HepG2 (cell line): ENCODE measurements around the gene ZNF581. TPM values are rescaled to one million over a fixed set of nuclear protein-coding genes. Genes with fewer than 3 reads are reported as not detected.

Experiments used
- CCDC6 ChIP-seq: sonication (generic); formaldehyde crosslinking; IDR thresholded peaks from 2 replicates; pipeline ENCODE4 v1.8.1; 2022; ENCODE audit warnings: mild to moderate bottlenecking, missing genetic modification reagents, moderate library complexity
- DNMT3B ChIP-seq: conservative IDR thresholded peaks from 2 replicates; pipeline ENCODE4 v1.6.1; 2016; ENCODE audit warnings: missing biosample characterization, control low read depth
- MED1 ChIP-seq: sonication (generic); formaldehyde crosslinking; IDR thresholded peaks from 2 replicates; pipeline ENCODE4 v1.4.0; 2020; ENCODE audit warnings: missing genetic modification reagents
- NFATC3 ChIP-seq: sonication (generic); formaldehyde crosslinking; IDR thresholded peaks from 2 replicates; pipeline ENCODE4 v1.5.1; 2020; ENCODE audit warnings: mild to moderate bottlenecking, missing genetic modification reagents
- NFRKB ChIP-seq: fragments of 450-650 bp; IDR thresholded peaks from 2 replicates; pipeline ENCODE4 v1.6.1; 2017
- POLR2AphosphoS5 ChIP-seq: IDR thresholded peaks from 2 replicates; pipeline ENCODE4 v1.6.1; 2012; ENCODE audit warnings: low read depth, low read length
- POLR2G ChIP-seq: fragments of 200-400 bp; formaldehyde crosslinking; IDR thresholded peaks from 2 replicates; pipeline ENCODE4 v1.6.1; 2018; ENCODE audit warnings: mild to moderate bottlenecking, low read depth, low read length, moderate library complexity
- SP140L ChIP-seq: sonication (generic); formaldehyde crosslinking; IDR thresholded peaks from 2 replicates; pipeline ENCODE4 v1.4.0; 2020; ENCODE audit warnings: missing genetic modification reagents, borderline replicate concordance
- WIZ ChIP-seq: sonication (generic); formaldehyde crosslinking; IDR thresholded peaks from 2 replicates; pipeline ENCODE4 v1.5.1; 2020; ENCODE audit warnings: mild to moderate bottlenecking, missing genetic modification reagents
- YEATS2 ChIP-seq: sonication (generic); formaldehyde crosslinking; IDR thresholded peaks from 2 replicates; pipeline ENCODE4 v1.4.0; 2020; ENCODE audit warnings: missing genetic modification reagents, borderline replicate concordance
- ZC3H13 ChIP-seq: sonication (generic); formaldehyde crosslinking; IDR thresholded peaks from 2 replicates; pipeline ENCODE4 v1.8.1; 2023; ENCODE audit warnings: mild to moderate bottlenecking, missing genetic modification reagents, moderate library complexity
- ZNF605 ChIP-seq: sonication (generic); formaldehyde crosslinking; IDR thresholded peaks from 2 replicates; pipeline ENCODE4 v1.8.0; 2022; ENCODE audit warnings: mild to moderate bottlenecking, missing genetic modification reagents
- ZNF816 ChIP-seq: sonication (generic); formaldehyde crosslinking; IDR thresholded peaks from 2 replicates; pipeline ENCODE4 v1.8.0; 2022; ENCODE audit warnings: missing genetic modification reagents, mild to moderate bottlenecking, borderline replicate concordance
- ZNF878 ChIP-seq: sonication (generic); formaldehyde crosslinking; IDR thresholded peaks from 2 replicates; pipeline ENCODE4 v1.8.1; 2023; ENCODE audit warnings: mild to moderate bottlenecking, missing genetic modification reagents, moderate library complexity
- polyA plus RNA-seq, 8 experiments: library from polyadenylated mRNA; depleted of rRNA in 3 of 8; stranded (reverse) in 7 of 8; unstranded in 1 of 8; fragments of >200 nt; fragmentation: Illumina TruSeq in 4 of 8; extraction: Trizol in 4 of 8; gene quantifications; 2 replicates each; pipeline versions ENCODE4 v1.2.1 to v1.2.3, GENCODE V29; 2011 to 2016; ENCODE audit warnings: low read depth in 4 of 8, missing spikeins in 1 of 8, mixed read lengths in 1 of 8; ENCODE audit not compliant: insufficient read depth in 1 of 8
- total RNA-seq, 5 experiments: library from RNA; depleted of rRNA; stranded (reverse); fragments of >200 nt; fragmentation: Illumina TruSeq; extraction: Trizol; gene quantifications; 2 replicates each; pipeline ENCODE4 v1.2.3, GENCODE V29; 2016; ENCODE audit warnings: low read depth in 1 of 5
- TF ChIP-seq, protein P1 (sequence below): IDR thresholded peaks from 2 replicates; pipeline ENCODE4 v1.6.1; 2016; ENCODE audit warnings: missing compliant biosample characterization, missing genetic modification reagents, borderline replicate concordance
- TF ChIP-seq, protein P2 (sequence below): sonication (generic); formaldehyde crosslinking; IDR thresholded peaks from 2 replicates; pipeline ENCODE4 v1.4.0; 2020; ENCODE audit warnings: missing genetic modification reagents, borderline replicate concordance
- TF ChIP-seq, protein P3 (sequence below): sonication (generic); formaldehyde crosslinking; IDR thresholded peaks from 2 replicates; pipeline ENCODE4 v1.5.1; 2020; ENCODE audit warnings: missing genetic modification reagents, mild to moderate bottlenecking, borderline replicate concordance
- TF ChIP-seq, protein P4 (sequence below): IDR thresholded peaks from 2 replicates; pipeline ENCODE4 v1.6.1; 2012; ENCODE audit warnings: inconsistent platforms
- TF ChIP-seq, protein P5 (sequence below): sonication (generic); formaldehyde crosslinking; IDR thresholded peaks from 2 replicates; pipeline ENCODE4 v1.8.1; 2023; ENCODE audit warnings: mild to moderate bottlenecking, moderate library complexity, missing genetic modification reagents
- TF ChIP-seq, protein P6 (sequence below): IDR thresholded peaks from 2 replicates; pipeline ENCODE4 v1.6.1; 2016

ZNF581 gene
- total and polyA plus RNA-seq, 2 of the 13 experiments (the other 11 are each of a cell fraction or from before 2014, with no cell fraction given) = 19.6 to 49.5 TPM

DNA sequence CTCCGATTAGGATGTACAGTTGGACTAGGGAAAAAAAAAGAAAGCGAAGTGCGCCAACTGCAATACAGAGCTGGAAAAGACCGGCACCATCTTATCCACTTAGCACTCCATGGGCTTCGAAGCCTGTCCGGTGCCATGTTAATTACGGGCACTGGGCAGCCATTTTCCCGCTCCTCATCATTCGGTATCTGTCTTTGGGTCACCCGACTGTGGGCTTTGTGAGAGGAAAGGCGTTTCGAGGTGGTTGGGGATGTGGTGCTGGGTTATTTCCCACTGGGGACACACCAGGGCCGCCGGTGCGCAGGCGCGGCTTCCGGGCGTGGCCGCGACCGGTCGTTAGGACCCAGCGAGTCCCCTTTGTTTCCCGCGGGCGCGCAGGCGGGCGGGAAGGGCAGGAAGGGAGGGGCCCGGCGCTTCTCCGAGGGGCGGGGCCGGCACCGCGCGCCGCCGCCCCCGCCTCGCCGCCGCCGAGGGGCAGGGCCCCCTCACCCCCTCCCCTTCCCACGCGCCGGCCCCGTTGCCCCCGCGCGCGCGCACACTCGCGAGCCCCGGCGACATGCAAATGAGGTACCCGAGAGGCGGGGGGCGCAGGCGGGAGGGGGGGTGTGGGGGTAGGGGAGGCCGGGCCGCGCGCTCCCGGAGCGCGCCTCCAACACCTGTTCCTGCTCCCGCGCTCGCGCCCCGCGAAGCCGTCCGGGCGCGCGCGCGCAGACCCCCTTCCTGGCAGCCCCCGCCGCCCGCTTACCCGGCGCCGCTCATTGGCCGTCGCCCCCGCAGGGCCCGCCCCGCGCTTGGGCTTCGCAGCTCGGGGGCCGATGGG lies 43.4 kb upstream of the ZNF581 start, which contains the start of gene ZNF524 (continued):
- TF ChIP-seq ZNF816 (CRISPR knock-in tag) = 0 out of 2 replicates have a peak, but pooled peaks have one; percentile 44
- no peak; the same call in 1 of the 2 replicates for TF ChIP-seq ZNF605 (CRISPR knock-in tag)
- no peak for TF ChIP-seq DNMT3B
- TF ChIP-seq, protein P1, sequence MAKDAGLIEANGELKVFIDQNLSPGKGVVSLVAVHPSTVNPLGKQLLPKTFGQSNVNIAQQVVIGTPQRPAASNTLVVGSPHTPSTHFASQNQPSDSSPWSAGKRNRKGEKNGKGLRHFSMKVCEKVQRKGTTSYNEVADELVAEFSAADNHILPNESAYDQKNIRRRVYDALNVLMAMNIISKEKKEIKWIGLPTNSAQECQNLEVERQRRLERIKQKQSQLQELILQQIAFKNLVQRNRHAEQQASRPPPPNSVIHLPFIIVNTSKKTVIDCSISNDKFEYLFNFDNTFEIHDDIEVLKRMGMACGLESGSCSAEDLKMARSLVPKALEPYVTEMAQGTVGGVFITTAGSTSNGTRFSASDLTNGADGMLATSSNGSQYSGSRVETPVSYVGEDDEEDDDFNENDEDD (CRISPR knock-in tag) = peak; percentile 93
- TF ChIP-seq ZNF878 (CRISPR knock-in tag) = no peak
- TF ChIP-seq SP140L = no peak
- TF ChIP-seq YEATS2 (CRISPR knock-in tag) = no peak; the same call in none of the 2 replicates
- TF ChIP-seq MED1 = no peak
- peak; percentile 19; the same call in 1 of the 2 replicates for TF ChIP-seq POLR2G
- TF ChIP-seq, protein P2, sequence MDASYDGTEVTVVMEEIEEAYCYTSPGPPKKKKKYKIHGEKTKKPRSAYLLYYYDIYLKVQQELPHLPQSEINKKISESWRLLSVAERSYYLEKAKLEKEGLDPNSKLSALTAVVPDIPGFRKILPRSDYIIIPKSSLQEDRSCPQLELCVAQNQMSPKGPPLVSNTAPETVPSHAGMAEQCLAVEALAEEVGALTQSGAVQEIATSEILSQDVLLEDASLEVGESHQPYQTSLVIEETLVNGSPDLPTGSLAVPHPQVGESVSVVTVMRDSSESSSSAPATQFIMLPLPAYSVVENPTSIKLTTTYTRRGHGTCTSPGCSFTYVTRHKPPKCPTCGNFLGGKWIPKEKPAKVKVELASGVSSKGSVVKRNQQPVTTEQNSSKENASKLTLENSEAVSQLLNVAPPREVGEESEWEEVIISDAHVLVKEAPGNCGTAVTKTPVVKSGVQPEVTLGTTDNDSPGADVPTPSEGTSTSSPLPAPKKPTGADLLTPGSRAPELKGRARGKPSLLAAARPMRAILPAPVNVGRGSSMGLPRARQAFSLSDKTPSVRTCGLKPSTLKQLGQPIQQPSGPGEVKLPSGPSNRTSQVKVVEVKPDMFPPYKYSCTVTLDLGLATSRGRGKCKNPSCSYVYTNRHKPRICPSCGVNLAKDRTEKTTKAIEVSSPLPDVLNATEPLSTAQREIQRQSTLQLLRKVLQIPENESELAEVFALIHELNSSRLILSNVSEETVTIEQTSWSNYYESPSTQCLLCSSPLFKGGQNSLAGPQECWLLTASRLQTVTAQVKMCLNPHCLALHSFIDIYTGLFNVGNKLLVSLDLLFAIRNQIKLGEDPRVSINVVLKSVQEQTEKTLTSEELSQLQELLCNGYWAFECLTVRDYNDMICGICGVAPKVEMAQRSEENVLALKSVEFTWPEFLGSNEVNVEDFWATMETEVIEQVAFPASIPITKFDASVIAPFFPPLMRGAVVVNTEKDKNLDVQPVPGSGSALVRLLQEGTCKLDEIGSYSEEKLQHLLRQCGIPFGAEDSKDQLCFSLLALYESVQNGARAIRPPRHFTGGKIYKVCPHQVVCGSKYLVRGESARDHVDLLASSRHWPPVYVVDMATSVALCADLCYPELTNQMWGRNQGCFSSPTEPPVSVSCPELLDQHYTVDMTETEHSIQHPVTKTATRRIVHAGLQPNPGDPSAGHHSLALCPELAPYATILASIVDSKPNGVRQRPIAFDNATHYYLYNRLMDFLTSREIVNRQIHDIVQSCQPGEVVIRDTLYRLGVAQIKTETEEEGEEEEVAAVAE (CRISPR knock-in tag) = no peak
- TF ChIP-seq, protein P3, sequence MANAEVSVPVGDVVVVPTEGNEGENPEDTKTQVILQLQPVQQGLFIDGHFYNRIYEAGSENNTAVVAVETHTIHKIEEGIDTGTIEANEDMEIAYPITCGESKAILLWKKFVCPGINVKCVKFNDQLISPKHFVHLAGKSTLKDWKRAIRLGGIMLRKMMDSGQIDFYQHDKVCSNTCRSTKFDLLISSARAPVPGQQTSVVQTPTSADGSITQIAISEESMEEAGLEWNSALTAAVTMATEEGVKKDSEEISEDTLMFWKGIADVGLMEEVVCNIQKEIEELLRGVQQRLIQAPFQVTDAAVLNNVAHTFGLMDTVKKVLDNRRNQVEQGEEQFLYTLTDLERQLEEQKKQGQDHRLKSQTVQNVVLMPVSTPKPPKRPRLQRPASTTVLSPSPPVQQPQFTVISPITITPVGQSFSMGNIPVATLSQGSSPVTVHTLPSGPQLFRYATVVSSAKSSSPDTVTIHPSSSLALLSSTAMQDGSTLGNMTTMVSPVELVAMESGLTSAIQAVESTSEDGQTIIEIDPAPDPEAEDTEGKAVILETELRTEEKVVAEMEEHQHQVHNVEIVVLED (CRISPR knock-in tag) = 0 out of 2 replicates have a peak, but pooled peaks have one; percentile 55
- TF ChIP-seq ZC3H13 (CRISPR knock-in tag) = peak; percentile 0; the same call in 1 of the 2 replicates
- TF ChIP-seq, protein P4, sequence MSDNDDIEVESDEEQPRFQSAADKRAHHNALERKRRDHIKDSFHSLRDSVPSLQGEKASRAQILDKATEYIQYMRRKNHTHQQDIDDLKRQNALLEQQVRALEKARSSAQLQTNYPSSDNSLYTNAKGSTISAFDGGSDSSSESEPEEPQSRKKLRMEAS = peak; percentile 73; the same call in 1 of the 2 replicates
- TF ChIP-seq NFATC3 (CRISPR knock-in tag) = no peak
- TF ChIP-seq, protein P5, sequence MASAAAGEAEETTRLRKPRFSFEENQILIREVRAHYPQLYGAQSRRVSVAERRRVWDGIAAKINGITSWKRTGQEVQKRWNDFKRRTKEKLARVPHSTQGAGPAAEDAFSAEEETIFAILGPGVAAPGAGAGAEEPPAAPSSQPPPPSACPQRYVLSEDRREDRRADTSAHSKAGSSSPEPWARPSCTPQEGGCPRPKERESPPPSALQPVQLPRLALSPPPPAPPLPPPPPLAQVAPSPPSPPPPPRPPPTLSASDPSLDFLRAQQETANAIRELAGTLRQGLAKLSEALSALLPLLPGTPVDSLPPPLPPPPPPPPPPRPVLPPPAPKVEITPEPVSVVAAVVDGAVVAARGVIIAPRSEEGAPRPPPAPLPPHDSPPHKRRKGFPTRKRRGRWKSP (CRISPR knock-in tag) = peak; percentile 48; the same call in 1 of the 2 replicates
- TF ChIP-seq CCDC6 (CRISPR knock-in tag) = 0 out of 2 replicates have a peak, but pooled peaks have one; percentile 44
- TF ChIP-seq WIZ (CRISPR knock-in tag) = 0 out of 2 replicates have a peak, but pooled peaks have one; percentile 29
- TF ChIP-seq, protein P6, sequence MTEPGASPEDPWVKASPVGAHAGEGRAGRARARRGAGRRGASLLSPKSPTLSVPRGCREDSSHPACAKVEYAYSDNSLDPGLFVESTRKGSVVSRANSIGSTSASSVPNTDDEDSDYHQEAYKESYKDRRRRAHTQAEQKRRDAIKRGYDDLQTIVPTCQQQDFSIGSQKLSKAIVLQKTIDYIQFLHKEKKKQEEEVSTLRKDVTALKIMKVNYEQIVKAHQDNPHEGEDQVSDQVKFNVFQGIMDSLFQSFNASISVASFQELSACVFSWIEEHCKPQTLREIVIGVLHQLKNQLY (CRISPR knock-in tag) = no peak
- no peak; the same call in 1 of the 2 replicates for TF ChIP-seq NFRKB
- 0 out of 2 replicates have a peak, but pooled peaks have one; percentile 18 for TF ChIP-seq POLR2AphosphoS5
